ENCODE results near the gene ZNF22. TPM values are rescaled to one million over a fixed set of nuclear protein-coding genes. Genes with fewer than 3 reads are reported as not detected.
A peak's percentile ranks its signal among the peaks of the same experiment; 100 is the strongest.

The ZNF22 gene
- total and polyA plus RNA-seq, 8 donors = 12.6 to 21.8 (median 19.4) TPM

DNA sequence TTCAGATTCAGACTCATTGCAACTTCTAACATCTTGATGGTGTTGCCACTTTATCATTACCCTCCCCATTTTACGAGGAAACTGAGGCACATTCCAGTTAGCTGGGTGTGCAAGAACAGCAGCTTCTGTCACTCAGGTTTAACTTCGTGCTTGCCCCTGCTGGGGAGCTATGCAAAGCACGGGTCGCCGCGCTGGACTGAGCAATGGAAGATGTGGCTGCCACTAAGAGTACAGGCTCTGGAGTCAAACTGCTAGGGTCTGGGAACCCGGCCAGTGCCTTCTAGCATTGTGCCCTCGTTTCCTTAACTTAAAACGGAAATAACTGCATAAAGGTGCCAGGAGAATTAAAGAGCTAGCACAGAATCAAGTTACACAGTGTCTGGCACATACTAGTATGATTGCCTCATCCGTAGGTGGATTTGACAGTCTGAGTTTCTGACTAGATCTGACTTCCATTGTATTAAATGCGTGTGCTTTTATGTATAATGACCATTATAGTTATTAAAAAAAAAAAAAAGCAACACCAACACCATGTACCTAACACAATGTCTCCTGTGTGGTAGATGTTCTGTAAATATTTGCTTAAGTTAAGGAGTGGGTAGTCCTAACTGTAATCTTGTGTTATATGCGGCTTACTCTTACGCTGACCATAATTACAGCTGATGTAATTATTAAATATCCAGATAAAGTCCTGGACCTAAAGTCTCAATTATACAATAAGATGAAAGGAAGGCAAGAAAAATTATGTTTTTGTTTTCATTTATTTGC is 842 bp downstream of the ZNF22 start:
- Histone ChIP-seq H3K9me3 (no peaks in the 10 kb centered on the region), H3K4me1 (peaks cover 18 to 38% (median 31%) of the 10 kb centered on the region in 3 donors), H3K27ac (peak overlapping the region; percentile 87 to 96 (median 95)), H3K36me3 (peaks cover 0 to 10% (median 0%) of the 10 kb centered on the region in 3 donors), H3K27me3 (no peaks in the 10 kb centered on the region), H3K4me3 (peak overlapping the region; percentile 47 to 68 (median 60))
- FAIRE-seq (no peak), DNase-seq (peak; percentile 74 to 88 (median 78)), ATAC-seq (peak; percentile 72 to 74 (median 73))
- intact Hi-C loops (cut with DNase I) = no loop called here
- 2% methylated on average over 13 of the region's 13 CpGs for WGBS, 2 donors
- TF ChIP-seq, protein P1, sequence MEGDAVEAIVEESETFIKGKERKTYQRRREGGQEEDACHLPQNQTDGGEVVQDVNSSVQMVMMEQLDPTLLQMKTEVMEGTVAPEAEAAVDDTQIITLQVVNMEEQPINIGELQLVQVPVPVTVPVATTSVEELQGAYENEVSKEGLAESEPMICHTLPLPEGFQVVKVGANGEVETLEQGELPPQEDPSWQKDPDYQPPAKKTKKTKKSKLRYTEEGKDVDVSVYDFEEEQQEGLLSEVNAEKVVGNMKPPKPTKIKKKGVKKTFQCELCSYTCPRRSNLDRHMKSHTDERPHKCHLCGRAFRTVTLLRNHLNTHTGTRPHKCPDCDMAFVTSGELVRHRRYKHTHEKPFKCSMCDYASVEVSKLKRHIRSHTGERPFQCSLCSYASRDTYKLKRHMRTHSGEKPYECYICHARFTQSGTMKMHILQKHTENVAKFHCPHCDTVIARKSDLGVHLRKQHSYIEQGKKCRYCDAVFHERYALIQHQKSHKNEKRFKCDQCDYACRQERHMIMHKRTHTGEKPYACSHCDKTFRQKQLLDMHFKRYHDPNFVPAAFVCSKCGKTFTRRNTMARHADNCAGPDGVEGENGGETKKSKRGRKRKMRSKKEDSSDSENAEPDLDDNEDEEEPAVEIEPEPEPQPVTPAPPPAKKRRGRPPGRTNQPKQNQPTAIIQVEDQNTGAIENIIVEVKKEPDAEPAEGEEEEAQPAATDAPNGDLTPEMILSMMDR (IDR thresholded peaks at IDR 0.05) = no peak

GRCh38 chr10:45003432-45004000 is 2.8 kb downstream of the ZNF22 start:
- ATAC-seq (no peak), FAIRE-seq (no peak), DNase-seq (no peak)
- intact Hi-C loops (cut with DNase I) = no loop called here
- no peaks in the 10 kb centered on the region for H3K9me3 ChIP-seq
- peaks cover 0 to 10% (median 0%) of the 10 kb centered on the region in 3 donors for H3K36me3 ChIP-seq
- no peaks in the 10 kb centered on the region for H3K27me3 ChIP-seq
- 90 to 91% methylated on average over 10 of the region's 10 CpGs for WGBS, 2 donors
- H3K4me1 ChIP-seq = peaks cover 7 to 24% (median 20%) of the 10 kb centered on the region in 3 donors
- TF ChIP-seq, protein P1 (IDR thresholded peaks at IDR 0.05) = no peak
- no peak overlapping the region for H3K4me3 ChIP-seq
- no peak overlapping the region for H3K27ac ChIP-seq

DNA sequence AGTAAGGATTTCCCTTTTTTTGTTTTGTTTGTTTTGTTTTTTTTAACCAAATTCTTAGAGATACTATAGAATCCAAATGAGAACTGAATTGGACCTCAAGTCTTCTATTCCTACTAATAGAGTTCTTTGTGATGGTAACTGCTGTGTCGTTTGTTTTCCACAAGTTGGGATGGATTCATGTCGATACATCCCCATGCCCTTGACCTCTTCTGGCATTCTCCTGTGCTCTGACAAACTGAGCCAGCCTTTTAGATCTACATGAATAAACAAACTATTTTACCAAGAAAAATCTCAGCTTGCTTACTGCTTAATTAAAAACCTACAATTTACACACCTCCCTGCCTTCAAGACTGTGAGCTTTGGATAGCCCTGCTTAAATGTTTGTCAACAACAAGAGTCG is 3.9 kb downstream of the ZNF22 start:
- peaks cover 0 to 10% (median 0%) of the 10 kb centered on the region in 3 donors for H3K36me3 ChIP-seq
- H3K9me3 ChIP-seq = no peaks in the 10 kb centered on the region
- intact Hi-C loops (cut with DNase I) = no loop called here
- FAIRE-seq (no peak), ATAC-seq (no peak), DNase-seq (no peak)
- no peak overlapping the region for H3K27ac ChIP-seq
- H3K27me3 ChIP-seq = no peaks in the 10 kb centered on the region
- TF ChIP-seq, protein P1 (IDR thresholded peaks at IDR 0.05) = no peak
- H3K4me3 ChIP-seq = no peak overlapping the region
- peaks cover 7 to 24% (median 19%) of the 10 kb centered on the region in 3 donors for H3K4me1 ChIP-seq
- WGBS, 2 donors = 22 to 34% methylated on average over 3 of the region's 3 CpGs

GRCh38 chr10:45005284-45005683 is 4.6 kb downstream of the ZNF22 start:
- DNase-seq (no peak), ATAC-seq (no peak), FAIRE-seq (no peak)
- WGBS, 2 donors = 73 to 80% methylated on average over 1 of the region's 1 CpG
- TF ChIP-seq, protein P1 (IDR thresholded peaks at IDR 0.05) = no peak
- Histone ChIP-seq H3K36me3 (peaks cover 0 to 10% (median 0%) of the 10 kb centered on the region in 3 donors), H3K9me3 (no peaks in the 10 kb centered on the region), H3K4me3 (no peak overlapping the region), H3K27ac (no peak overlapping the region), H3K27me3 (no peaks in the 10 kb centered on the region), H3K4me1 (peaks cover 6 to 24% (median 16%) of the 10 kb centered on the region in 3 donors)
- intact Hi-C loops (cut with DNase I) = no loop called here
